GM18870 (cell line): ENCODE results near the gene SASH3.
A peak's percentile ranks its signal among the peaks of the same experiment; 100 is the strongest.

ENCODE experiments used
- ATAC-seq: cut with Tn5 transposase; IDR thresholded peaks from one replicate; pipeline ENCODE4 v1.9.1; 2021; ENCODE audit warnings: moderate library complexity; ENCODE audit not compliant: unreplicated experiment

Gene SASH3

GRCh38 chrX:129802863-129803262 lies 23.1 kb downstream of the SASH3 start:
- no peak for ATAC-seq

GRCh38 chrX:129804806-129805205 lies 25.1 kb downstream of the SASH3 start:
- no peak for ATAC-seq

GRCh38 chrX:129808158-129808828 lies 28.5 kb downstream of the SASH3 start:
- no peak for ATAC-seq

GRCh38 chrX:129808829-129809796 lies 29.4 kb downstream of the SASH3 start:
- no peak for ATAC-seq

DNA sequence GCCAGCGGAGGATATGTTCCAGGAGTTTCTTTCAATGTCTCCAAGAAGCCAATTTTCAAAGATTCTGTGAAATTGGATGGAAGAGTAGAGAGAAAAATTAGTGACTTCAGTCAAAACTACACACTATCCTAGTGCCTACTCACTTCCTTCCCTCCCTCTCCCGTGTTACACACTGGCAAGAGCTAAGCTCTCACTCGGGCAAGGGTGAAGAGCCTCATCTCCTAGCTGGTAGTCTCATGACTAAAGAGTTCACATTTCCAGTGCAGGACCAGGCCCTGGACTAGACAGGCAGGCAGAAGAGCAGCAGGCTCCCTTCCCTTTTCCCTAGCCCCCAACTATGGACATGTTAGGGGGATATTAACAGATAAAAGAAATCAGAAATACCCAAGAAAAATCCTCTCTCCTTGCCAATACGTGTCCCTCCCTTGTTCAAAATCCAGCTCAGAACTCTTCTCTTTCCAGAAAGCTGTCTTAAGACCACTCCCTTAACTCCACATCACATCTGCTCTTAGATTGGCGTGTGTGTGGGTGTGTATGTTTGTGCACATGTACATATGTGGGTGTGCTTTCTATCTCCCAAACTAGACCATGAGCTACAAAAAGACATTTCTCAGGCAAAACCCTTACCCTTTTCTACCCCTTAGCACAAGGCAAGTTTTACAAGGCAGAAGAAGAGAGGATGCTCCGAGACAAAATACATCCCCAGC lies 34.1 kb downstream of the SASH3 start:
- no peak for ATAC-seq

- no peak for ATAC-seq
Measured at GRCh38 chrX:129818123-129818522, 38.4 kb downstream of the SASH3 start.

DNA sequence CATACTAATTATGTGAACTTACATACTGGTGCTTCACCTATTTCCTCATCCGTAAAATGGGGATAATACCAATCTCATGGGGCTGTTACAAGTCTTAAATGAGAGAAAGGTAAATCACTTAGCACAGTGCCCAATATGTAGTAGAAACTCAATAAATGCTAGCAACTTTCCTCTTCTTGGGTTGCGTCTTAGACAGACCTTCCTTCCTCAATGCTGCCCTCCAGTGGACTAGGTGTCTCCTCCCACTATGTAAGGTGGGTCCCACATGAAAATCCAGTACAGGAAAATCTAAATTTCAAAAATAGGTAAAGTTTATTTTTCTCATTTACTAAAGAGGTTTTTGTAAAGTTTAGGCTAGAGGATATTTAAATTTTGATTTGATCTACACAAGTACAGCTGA lies 43.4 kb downstream of the SASH3 start:
- no peak for ATAC-seq

GRCh38 chrX:129823522-129823921 lies 43.8 kb downstream of the SASH3 start:
- no peak for ATAC-seq

GRCh38 chrX:129824620-129825019 lies 44.9 kb downstream of the SASH3 start:
- no peak for ATAC-seq

- no peak for ATAC-seq
Measured at GRCh38 chrX:129825746-129826505, 46.2 kb downstream of the SASH3 start.

DNA sequence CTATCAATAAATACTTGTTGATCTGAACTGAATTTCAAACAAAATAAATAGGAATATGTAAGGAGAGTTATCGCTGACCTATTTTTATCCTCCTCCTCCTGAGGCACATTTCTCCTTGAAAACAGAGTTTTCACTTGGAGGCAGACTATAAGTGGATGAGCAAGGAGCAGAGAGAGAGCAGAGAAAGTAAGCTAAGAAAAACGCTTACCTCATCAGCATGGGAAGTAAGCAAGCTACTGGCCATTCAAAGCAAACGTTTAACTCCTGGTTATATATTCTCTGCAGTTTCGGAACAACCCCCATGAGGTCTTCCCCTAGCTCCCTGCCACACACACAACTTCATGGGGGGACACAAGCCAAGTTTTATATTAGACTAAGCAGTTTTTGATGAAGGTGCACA lies 50.7 kb downstream of the SASH3 start:
- no peak for ATAC-seq

GRCh38 chrX:129831091-129831885 lies 51.5 kb downstream of the SASH3 start:
- ATAC-seq, result no peak

GRCh38 chrX:129833153-129833990 lies 53.6 kb downstream of the SASH3 start:
- no peak for ATAC-seq

DNA sequence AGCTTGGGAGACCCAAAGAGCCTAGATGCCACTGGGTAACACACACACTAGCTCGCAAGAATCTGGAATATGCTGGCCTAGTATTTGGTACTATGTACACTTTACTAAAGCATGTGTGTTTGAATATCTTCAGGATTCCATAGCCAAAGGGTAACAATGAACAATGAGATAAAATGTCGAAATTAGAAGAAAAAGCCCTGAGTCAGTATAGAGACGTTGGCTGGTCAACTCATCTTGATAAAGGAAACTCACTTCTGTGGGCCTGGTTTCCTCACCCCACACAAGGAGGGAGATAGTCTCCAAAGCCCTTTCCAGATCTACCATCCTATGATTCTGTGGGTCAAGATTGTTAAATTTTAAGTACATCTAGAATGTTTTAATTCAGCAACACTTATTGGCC lies 57.1 kb downstream of the SASH3 start:
- ATAC-seq, result no peak

GRCh38 chrX:129840344-129840743 lies 60.6 kb downstream of the SASH3 start:
- ATAC-seq, result no peak

DNA sequence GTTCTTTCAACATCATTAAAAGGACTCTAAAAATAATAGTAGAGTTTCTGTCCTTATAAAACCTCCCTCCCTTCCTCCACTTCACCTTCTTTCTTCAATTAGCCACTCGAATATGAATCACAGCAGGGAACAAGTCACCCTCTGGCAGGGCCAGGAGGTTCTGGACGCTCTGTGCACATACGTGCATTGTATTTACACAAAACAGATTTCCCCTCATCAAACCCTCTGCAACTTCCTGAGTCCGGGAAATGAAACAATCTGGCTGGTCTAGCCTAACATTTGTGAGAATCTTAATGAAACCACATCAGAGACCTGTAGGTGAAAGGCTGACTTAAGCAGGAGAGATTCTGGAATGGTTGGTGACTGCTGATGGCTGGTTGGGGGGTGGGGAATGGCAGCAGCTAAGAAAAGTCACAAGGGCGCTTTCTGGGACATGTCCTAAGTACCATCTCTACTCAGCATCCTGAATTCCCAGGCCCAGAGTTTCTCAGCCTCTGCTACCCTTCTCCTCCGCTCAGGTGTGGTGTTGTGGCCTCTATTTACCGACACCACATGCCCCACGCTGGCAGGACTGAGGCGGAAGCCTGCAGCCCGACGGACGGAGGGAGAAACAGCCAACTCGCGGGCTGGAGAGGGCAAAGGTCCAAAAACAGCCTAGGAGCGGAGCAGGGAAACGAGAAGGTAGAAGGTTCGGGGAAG lies 62.9 kb downstream of the SASH3 start:
- ATAC-seq, result no peak

- ATAC-seq, result no peak
Measured at GRCh38 chrX:129843209-129843458, 63.4 kb downstream of the SASH3 start.

DNA sequence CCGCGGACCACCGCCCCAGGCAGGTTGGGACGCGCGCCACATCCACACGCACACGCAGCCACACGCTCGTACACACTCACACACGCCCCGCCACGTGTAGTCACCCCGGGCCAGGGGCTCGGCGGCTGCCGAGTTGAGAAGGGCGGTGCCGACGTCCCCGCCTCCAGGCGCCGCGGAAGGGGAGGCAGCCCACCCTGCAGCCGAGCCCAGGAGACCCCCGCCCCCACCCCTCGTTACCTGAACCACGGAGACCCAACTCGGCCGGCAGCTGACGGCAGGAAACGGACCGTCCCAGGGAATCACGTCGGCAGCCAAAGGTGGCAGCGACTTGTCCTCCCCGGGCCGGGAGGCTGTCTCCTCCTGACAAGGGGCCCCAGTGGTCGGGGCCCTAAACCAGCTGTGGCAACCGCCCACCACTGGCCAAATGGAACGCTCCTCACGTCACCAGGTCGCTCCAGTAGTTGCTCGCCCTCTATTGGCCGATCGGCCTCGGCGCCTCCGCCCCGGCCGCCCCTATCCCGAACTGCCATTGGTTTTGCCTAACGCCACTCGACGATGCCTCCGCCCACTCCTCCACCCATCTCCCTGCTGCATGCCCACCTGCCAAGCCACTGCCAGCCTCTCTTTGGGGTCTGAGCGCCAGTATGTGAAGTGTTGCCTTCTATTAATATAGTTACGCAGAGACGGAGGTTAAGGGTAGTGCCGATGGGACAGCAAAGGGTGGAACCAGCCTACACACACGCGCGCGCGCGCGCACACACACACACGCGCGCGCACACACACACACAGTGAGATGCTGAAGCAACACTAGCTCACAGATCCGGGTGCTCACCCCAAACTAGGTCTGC lies 63.9 kb downstream of the SASH3 start, which contains the start of gene ZDHHC9:
Gene ZDHHC9 (minus strand): TSS at position 428 of the 848 bp plus-strand sequence. CDS start 1,941 bp downstream, outside the sequence.
- peak; percentile 87 for ATAC-seq
